Spleen (tissue), 11 donors: ENCODE measurements around the gene AQP1. TPM values are rescaled to one million over a fixed set of nuclear protein-coding genes. Genes with fewer than 3 reads are reported as not detected.

Experiments
- DNase-seq: peaks from one replicate; pipeline ENCODE4 v3.0.0-alpha.2; 2020
- H3K27ac ChIP-seq, 8 donors: fragments of 200-600 bp; sonication (generic) in 7 of 8; 1 replicate in 4 of 8; 2 replicates in 4 of 8; pipeline versions ENCODE4 v1.5.0 to v1.8.0; 2016 to 2021; ENCODE audit warnings: inconsistent platforms in 4 of 8, mild to moderate bottlenecking in 4 of 8, moderate library complexity in 1 of 8
- H3K27me3 ChIP-seq, 7 donors: fragments of 200-600 bp; sonication (generic) in 6 of 7; replicated peaks in 1 of 7; 1 replicate in 4 of 7; 2 replicates in 3 of 7; pipeline versions ENCODE4 v1.5.0 to v1.8.0; 2016 to 2021; ENCODE audit warnings: inconsistent platforms in 3 of 7, mild to moderate bottlenecking in 1 of 7
- H3K36me3 ChIP-seq, 6 donors: fragments of 200-600 bp; sonication (generic) in 5 of 6; 1 replicate in 4 of 6; 2 replicates in 2 of 6; pipeline versions ENCODE4 v1.5.0 to v1.8.0; 2016 to 2021; ENCODE audit warnings: inconsistent platforms in 2 of 6
- H3K4me1 ChIP-seq, 6 donors: fragments of 200-600 bp; sonication (generic) in 5 of 6; 1 replicate in 3 of 6; 2 replicates in 3 of 6; pipeline versions ENCODE4 v1.5.0 to v1.8.0; 2016 to 2021; ENCODE audit warnings: inconsistent platforms in 3 of 6
- H3K4me3 ChIP-seq, 8 donors: fragments of 200-600 bp; sonication (generic) in 7 of 8; 1 replicate in 4 of 8; 2 replicates in 4 of 8; pipeline versions ENCODE4 v1.5.0 to v1.8.0; 2016 to 2021; ENCODE audit warnings: inconsistent platforms in 4 of 8, mild to moderate bottlenecking in 4 of 8, moderate library complexity in 2 of 8
- H3K9me3 ChIP-seq, 8 donors: fragments of 200-600 bp; sonication (generic) in 7 of 8; 1 replicate in 4 of 8; 2 replicates in 4 of 8; pipeline versions ENCODE4 v1.5.0 to v1.8.0; 2016 to 2021; ENCODE audit warnings: inconsistent platforms in 4 of 8
- CTCF ChIP-seq, 11 experiments: fragments of 200-600 bp in 7 of 11; fragments of 450-650 bp in 4 of 11; sonication (generic) in 4 of 11; IDR thresholded peaks in 8 of 11; conservative IDR thresholded peaks in 3 of 11; 1 replicate in 7 of 11; 2 replicates in 4 of 11; pipeline versions ENCODE4 v1.4.0 to v1.8.0; 2016 to 2021; ENCODE audit warnings: antibody characterized with exemption in 11 of 11, inconsistent platforms in 4 of 11, mild to moderate bottlenecking in 1 of 11
- POLR2A ChIP-seq, 3 donors: fragments of 450-650 bp; IDR thresholded peaks; one replicate each; pipeline ENCODE4 v1.5.1; 2017; ENCODE audit warnings: antibody characterized with exemption in 3 of 3, mild to moderate bottlenecking in 1 of 3
- POLR2AphosphoS5 ChIP-seq, 3 donors: sonication (generic); formaldehyde crosslinking; IDR thresholded peaks; one replicate each; pipeline ENCODE4 v1.5.1; 2017; ENCODE audit warnings: antibody characterized with exemption in 3 of 3
- WGBS, 5 donors: extraction: QIAGEN DNeasy Blood & Tissue Kit in 3 of 5; methylation state at CpG; one replicate each; pipeline versions ENCODE4 v1.1.5 to v1.1.7; 2013 to 2018; 5-methylcytosine and 5-hydroxymethylcytosine counted together
- intact Hi-C: fragments of 100-400 bp; cut with DNase I; formaldehyde crosslinking; loops from one replicate; pipeline ENCODE4 v1.15.0; 2023; ENCODE audit warnings: low total_unique reads
- polyA plus RNA-seq, 3 donors: library from polyadenylated mRNA; stranded (reverse); fragments of 200-250 nt; gene quantifications; one replicate each; pipeline ENCODE4 v1.2.1, GENCODE V29; 2013
- total RNA-seq, 7 donors: library from RNA; depleted of rRNA in 3 of 7; stranded (reverse); fragments of >200 nt in 3 of 7; fragmentation: NEBNext Ultra II Directional in 4 of 7; extraction: Animal tissue kit (Norgen Biotek cat#: 25700) in 4 of 7; gene quantifications; one replicate each; pipeline versions ENCODE4 v1.1.0 to v1.2.1, GENCODE V29; 2016 to 2021
- donor health status: healthy with polysubstance abuse.
- donor health status: DM: no; HTN: no; CAD: no; lungs with moderate emphysema.
- donor health status: DM: no; HTN: no; CAD: no.
- donor health status: Bipolar disorder and iron deficiency.
- donor health status: healthy.
- donor health status: DM: no; HTN: no; CAD: no.
- donor health status: DM: yes; HTN: yes; CAD: no.

Gene AQP1
- total and polyA plus RNA-seq, 10 donors: 4.4 to 34.3 (median 22.9) TPM

GRCh38 chr7:30869794-30870611 is 41.6 kb upstream of the AQP1 start:
- intact Hi-C loops: no loop called here
- H3K36me3 ChIP-seq: peaks cover 0 to 34% (median 0%) of the 10 kb centered on the region in 6 donors
- H3K27me3 ChIP-seq: no peaks in the 10 kb centered on the region
- no peak overlapping the region for H3K27ac ChIP-seq
- H3K4me3 ChIP-seq: no peak overlapping the region
- H3K9me3 ChIP-seq: peaks cover 0 to 8% (median 0%) of the 10 kb centered on the region in 8 donors
- no peak for TF ChIP-seq POLR2A (IDR thresholded peaks at IDR 0.05)
- no peak for TF ChIP-seq CTCF (IDR thresholded peaks at IDR 0.05 in 8 of 11, conservative IDR thresholded peaks at IDR 0.05 in 3 of 11)
- TF ChIP-seq POLR2AphosphoS5 (IDR thresholded peaks at IDR 0.05): no peak
- DNase-seq: no peak
- 68 to 85% (median 77%) methylated on average over 13 of the region's 13 CpGs for whole genome bisulfite sequencing, 5 donors
- H3K4me1 ChIP-seq: peaks cover 0 to 8% (median 0%) of the 10 kb centered on the region in 6 donors

DNA sequence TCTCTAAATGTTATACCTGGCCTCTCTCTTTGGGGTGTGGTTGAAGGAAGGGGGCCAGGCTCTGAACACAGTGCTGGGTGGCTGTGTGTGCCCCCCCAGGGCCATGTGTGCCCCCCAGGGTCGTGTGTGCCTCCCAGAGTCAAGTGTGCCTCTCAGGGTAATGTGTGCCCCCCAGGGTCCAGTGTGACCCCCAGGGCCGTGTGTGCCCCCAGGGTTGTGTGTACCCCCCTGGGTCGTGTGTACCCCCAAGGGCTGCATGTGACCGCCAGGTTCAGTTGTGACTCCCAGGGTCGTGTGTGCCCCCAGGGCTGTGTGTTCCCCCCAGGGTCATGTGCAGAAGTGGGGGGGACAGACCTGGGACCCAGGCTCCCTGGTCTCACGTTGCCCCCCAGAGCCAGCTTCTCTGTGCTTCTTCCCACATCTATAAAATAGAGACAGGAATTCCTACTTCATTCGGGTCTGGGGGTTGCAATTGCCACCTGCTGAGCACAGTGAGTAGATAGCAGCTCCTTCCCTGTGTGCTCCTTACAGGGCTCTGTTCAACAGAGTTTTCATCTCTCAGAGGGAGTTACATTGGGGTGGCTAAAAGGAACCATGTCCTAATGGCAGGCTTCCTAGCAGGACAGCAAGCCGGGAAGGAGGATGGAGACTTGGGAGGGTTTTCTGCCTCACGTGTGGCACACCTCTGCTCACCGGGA is 40.7 kb upstream of the AQP1 start:
- H3K9me3 ChIP-seq: peaks cover 0 to 9% (median 0%) of the 10 kb centered on the region in 8 donors
- no peak overlapping the region for H3K27ac ChIP-seq
- H3K4me3 ChIP-seq: no peak overlapping the region
- H3K4me1 ChIP-seq: peaks cover 0 to 8% (median 0%) of the 10 kb centered on the region in 6 donors
- DNase-seq: no peak
- peaks cover 0 to 44% (median 2%) of the 10 kb centered on the region in 6 donors for H3K36me3 ChIP-seq
- TF ChIP-seq POLR2A (IDR thresholded peaks at IDR 0.05) (no peak), CTCF (IDR thresholded peaks at IDR 0.05 in 8 of 11, conservative IDR thresholded peaks at IDR 0.05 in 3 of 11) (no peak), POLR2AphosphoS5 (IDR thresholded peaks at IDR 0.05) (no peak)
- intact Hi-C loops: no loop called here
- 74 to 84% (median 78%) methylated on average over 5 to 10 of the region's 10 CpGs for WGBS, 5 donors
- H3K27me3 ChIP-seq: no peaks in the 10 kb centered on the region

- intact Hi-C loops: no loop called here
- H3K27ac ChIP-seq: no peak overlapping the region
- 95 to 98% (median 96%) methylated on average over 5 of the region's 5 CpGs for WGBS, 5 donors
These were observed 40.0 kb upstream of the AQP1 start for GRCh38 chr7:30871655-30872054.

DNA sequence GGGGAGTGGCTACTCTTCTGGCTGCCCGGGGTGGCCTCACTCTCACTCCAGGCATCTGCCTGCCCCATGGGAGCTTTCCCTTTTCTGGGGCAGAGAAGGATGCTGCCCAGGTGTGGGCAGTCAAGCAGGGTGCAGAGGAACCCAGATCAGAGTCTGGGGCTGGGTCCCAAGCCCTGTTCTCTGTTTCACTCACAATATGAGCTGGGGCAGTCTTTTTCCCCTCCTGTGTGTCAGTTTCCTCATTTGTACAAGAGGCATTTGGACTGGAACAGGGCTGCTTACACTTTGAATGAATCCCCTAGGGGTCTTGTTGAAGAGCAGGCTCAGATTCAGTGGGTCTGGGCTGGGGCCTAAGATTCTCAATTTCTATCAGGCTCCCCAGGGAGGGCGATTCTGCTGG is 38.4 kb upstream of the AQP1 start:
- intact Hi-C loops: no loop called here
- peaks cover 0 to 45% (median 2%) of the 10 kb centered on the region in 6 donors for H3K36me3 ChIP-seq
- peaks cover 0 to 9% (median 0%) of the 10 kb centered on the region in 8 donors for H3K9me3 ChIP-seq
- TF ChIP-seq POLR2AphosphoS5 (IDR thresholded peaks at IDR 0.05) (no peak), CTCF (IDR thresholded peaks at IDR 0.05 in 8 of 11, conservative IDR thresholded peaks at IDR 0.05 in 3 of 11) (no peak), POLR2A (IDR thresholded peaks at IDR 0.05) (no peak)
- no peak overlapping the region for H3K27ac ChIP-seq
- no peak overlapping the region for H3K4me3 ChIP-seq
- no peaks in the 10 kb centered on the region for H3K27me3 ChIP-seq
- WGBS, 5 donors: 62 to 90% (median 67%) methylated on average over 2 of the region's 2 CpGs
- peaks cover 0 to 8% (median 0%) of the 10 kb centered on the region in 6 donors for H3K4me1 ChIP-seq
- DNase-seq: no peak

More at GRCh38 chr7:30871655-30872054, 40.0 kb upstream of the AQP1 start:
- H3K36me3 ChIP-seq: peaks cover 0 to 45% (median 2%) of the 10 kb centered on the region in 6 donors
- peaks cover 0 to 8% (median 0%) of the 10 kb centered on the region in 6 donors for H3K4me1 ChIP-seq
- H3K9me3 ChIP-seq: peaks cover 0 to 9% (median 0%) of the 10 kb centered on the region in 8 donors
- no peaks in the 10 kb centered on the region for H3K27me3 ChIP-seq
- no peak for TF ChIP-seq POLR2AphosphoS5 (IDR thresholded peaks at IDR 0.05)
- DNase-seq: no peak
- no peak overlapping the region for H3K4me3 ChIP-seq
